ENCODE measurements around the gene NEURL1. TPM values are rescaled to one million over a fixed set of nuclear protein-coding genes. Genes with fewer than 3 reads are reported as not detected.

Gene NEURL1
- total RNA-seq, 1 experiment from 2014 or later: 4.8 TPM

GRCh38 chr10:103457896-103458583 lies 35.5 kb upstream of the NEURL1 start:
- TF ChIP-seq EZH2 (IDR thresholded peaks at IDR 0.05; ENCODE audit: low read depth): no peak
- no peak for TF ChIP-seq CTCF (conservative IDR thresholded peaks at IDR 0.05)
- Histone ChIP-seq H3K79me2 (ENCODE audit: low read depth) (peaks cover 3% of the 10 kb centered on the region; the same call in 1 of the 2 replicates), H3K4me3 (no peak overlapping the region), H3F3A (ENCODE audit: insufficient read depth, low read depth) (peaks cover 3% of the 10 kb centered on the region; the same call in 1 of the 2 replicates), H3K9me3 (ENCODE audit: insufficient read depth, low read depth) (no peaks in the 10 kb centered on the region), H3K27ac (no peak overlapping the region), H4K20me1 (ENCODE audit: insufficient read depth) (no peaks in the 10 kb centered on the region), H3K9me2 (ENCODE audit: insufficient read depth) (no peaks in the 10 kb centered on the region), H3K27me3 (ENCODE audit: insufficient read depth, low read depth) (no peaks in the 10 kb centered on the region), H3K4me2 (no peak overlapping the region), H2AFZ (no peak overlapping the region), H3K4me1 (replicated peaks; ENCODE audit: insufficient read depth) (peaks cover 13% of the 10 kb centered on the region), H3K36me3 (ENCODE audit: low read depth) (no peaks in the 10 kb centered on the region)
- ChIA-PET POLR2A (ENCODE audit: unreplicated experiment) (no interaction called here), CTCF (no interaction called here)
- no peak for DNase-seq
- BruUV-seq (replicated peaks): no TSS peak
- intact Hi-C loops (cut with micrococcal nuclease; ENCODE audit: unreplicated experiment): no loop called here

GRCh38 chr10:103458720-103459119 lies 34.8 kb upstream of the NEURL1 start, which contains the start of gene CALHM1:
TSS of gene CALHM1 (minus strand) at chr10:103458900. CDS start at chr10:103458751, 149 bp downstream.
- POLR2A ChIA-PET (ENCODE audit: unreplicated experiment): no interaction called here
- DNase-seq: no peak
- Histone ChIP-seq H3K79me2 (ENCODE audit: low read depth) (no peaks in the 10 kb centered on the region), H3F3A (ENCODE audit: insufficient read depth, low read depth) (peaks cover 3% of the 10 kb centered on the region; the same call in 1 of the 2 replicates), H3K36me3 (ENCODE audit: low read depth) (no peaks in the 10 kb centered on the region), H2AFZ (no peak within 1 kb of the TSS), H3K4me2 (no peak within 1 kb of the TSS), H3K4me3 (no peak within 1 kb of the TSS), H3K27me3 (ENCODE audit: insufficient read depth, low read depth) (no peaks in the 10 kb centered on the region), H3K9me3 (ENCODE audit: insufficient read depth, low read depth) (no peaks in the 10 kb centered on the region), H3K4me1 (replicated peaks; ENCODE audit: insufficient read depth) (peaks cover 13% of the 10 kb centered on the region; the same call in 1 of the 2 replicates), H3K9me2 (ENCODE audit: insufficient read depth) (no peaks in the 10 kb centered on the region), H4K20me1 (ENCODE audit: insufficient read depth) (no peaks in the 10 kb centered on the region), H3K27ac (no peak within 1 kb of the TSS)
- BruUV-seq (replicated peaks): no TSS peak
- TF ChIP-seq CTCF (conservative IDR thresholded peaks at IDR 0.05) (no peak), EZH2 (IDR thresholded peaks at IDR 0.05; ENCODE audit: low read depth) (no peak)
- CTCF ChIA-PET: no interaction called here
- intact Hi-C loops (cut with micrococcal nuclease; ENCODE audit: unreplicated experiment): no loop called here

- Histone ChIP-seq H3K9me2 (ENCODE audit: insufficient read depth) (no peaks in the 10 kb centered on the region), H3K9me3 (ENCODE audit: insufficient read depth, low read depth) (no peaks in the 10 kb centered on the region), H3K27ac (no peak overlapping the region), H4K20me1 (ENCODE audit: insufficient read depth) (no peaks in the 10 kb centered on the region), H3K4me1 (replicated peaks; ENCODE audit: insufficient read depth) (0 out of 2 replicates have a peak, but pooled peaks cover 5% of the 10 kb centered on the region), H3K4me2 (no peak overlapping the region), H3K27me3 (ENCODE audit: insufficient read depth, low read depth) (no peaks in the 10 kb centered on the region), H3K36me3 (ENCODE audit: low read depth) (no peaks in the 10 kb centered on the region), H3F3A (ENCODE audit: insufficient read depth, low read depth) (peaks cover 3% of the 10 kb centered on the region; the same call in 1 of the 2 replicates), H3K4me3 (no peak overlapping the region), H3K79me2 (ENCODE audit: low read depth) (no peaks in the 10 kb centered on the region), H2AFZ (no peak overlapping the region)
- POLR2A ChIA-PET (ENCODE audit: unreplicated experiment): no interaction called here
- BruUV-seq (replicated peaks): no TSS peak
- intact Hi-C loops (cut with micrococcal nuclease; ENCODE audit: unreplicated experiment): no loop called here
- no peak for DNase-seq
- CTCF ChIA-PET: interaction anchor here (0.6 kb wide), 1 partner anchor 127 kb away, joined by 4 read pairs; no protein-coding TSS in a partner anchor
- TF ChIP-seq EZH2 (IDR thresholded peaks at IDR 0.05; ENCODE audit: low read depth) (no peak), CTCF (conservative IDR thresholded peaks at IDR 0.05) (no peak)
Measured at GRCh38 chr10:103459615-103460014, 33.9 kb upstream of the NEURL1 start.
